Measurements from ENCODE around the gene GMPPB.

The GMPPB gene

GRCh38 chr3:49671291-49672288, 52.2 kb downstream of the GMPPB start:
- peak; percentile 48 to 54 for DNase-seq (ENCODE audit: low read depth in 2 of 2)

GRCh38 chr3:49670940-49671290, 52.8 kb downstream of the GMPPB start:
- no peak for DNase-seq (ENCODE audit: low read depth in 2 of 2)

All from stimulated activated CD4-positive, alpha-beta T cell treated with anti-CD3 and anti-CD28 coated beads, Interleukin-1b, Interleukin-23, amount 100 ng/mL, for 1 hour (primary cell).